GM19099 (cell line): ENCODE results near the gene CHMP6.

Experiments
- POLR2A ChIP-seq: IDR thresholded peaks from 3 replicates; pipeline ENCODE4 v1.6.1; 2011; ENCODE audit warnings: low read depth; ENCODE audit not compliant: insufficient read length; ENCODE audit errors: extremely low read depth

CHMP6 gene

DNA sequence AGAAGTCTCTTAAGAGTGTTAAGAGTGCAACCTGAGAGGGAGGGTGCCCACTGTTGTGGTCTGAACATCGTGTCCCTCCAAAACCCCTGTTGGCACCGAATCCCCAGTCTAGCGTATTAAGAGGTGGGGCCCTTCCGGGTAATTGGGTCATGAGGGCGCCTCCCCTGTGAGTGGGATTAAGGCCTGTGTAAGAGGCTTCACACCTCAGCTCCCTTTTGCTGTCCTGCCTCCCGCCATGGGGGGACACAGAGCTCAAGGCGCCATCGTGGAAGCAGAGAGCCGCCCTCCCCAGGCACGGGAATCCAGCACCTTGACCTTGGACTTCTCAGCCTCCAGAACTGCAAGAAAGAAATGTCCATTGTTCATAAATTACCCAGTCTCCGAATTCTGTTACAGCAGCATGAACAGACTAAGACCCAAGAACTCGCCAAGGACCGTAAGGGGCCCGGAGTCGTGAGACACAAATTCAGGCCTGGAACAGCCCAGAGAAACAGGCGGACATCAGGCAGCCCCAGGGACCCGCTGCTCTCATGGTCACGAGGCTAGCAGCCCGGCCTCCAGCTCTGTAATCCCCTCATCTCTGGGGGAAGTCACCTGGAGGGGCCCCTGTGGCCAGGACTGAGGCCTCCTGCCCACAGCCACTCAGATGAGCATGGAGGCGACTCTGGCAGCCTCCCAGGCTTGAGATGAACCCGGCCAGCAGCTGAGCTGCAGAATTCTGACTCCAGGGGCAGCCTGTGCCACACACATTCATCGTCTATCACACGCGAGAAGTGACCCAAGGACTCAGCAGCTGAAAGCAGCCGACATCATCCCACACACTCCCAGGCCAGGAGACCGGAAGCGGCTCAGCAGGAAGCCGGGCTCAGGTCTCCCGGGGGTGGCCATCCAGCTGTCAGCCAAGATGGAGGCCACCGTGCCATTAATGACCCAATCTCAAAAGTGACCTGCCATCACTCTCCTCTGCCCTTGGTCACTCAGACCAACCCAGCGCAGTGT, 12.8 kb upstream of the CHMP6 start:
- no peak for TF ChIP-seq POLR2A

DNA sequence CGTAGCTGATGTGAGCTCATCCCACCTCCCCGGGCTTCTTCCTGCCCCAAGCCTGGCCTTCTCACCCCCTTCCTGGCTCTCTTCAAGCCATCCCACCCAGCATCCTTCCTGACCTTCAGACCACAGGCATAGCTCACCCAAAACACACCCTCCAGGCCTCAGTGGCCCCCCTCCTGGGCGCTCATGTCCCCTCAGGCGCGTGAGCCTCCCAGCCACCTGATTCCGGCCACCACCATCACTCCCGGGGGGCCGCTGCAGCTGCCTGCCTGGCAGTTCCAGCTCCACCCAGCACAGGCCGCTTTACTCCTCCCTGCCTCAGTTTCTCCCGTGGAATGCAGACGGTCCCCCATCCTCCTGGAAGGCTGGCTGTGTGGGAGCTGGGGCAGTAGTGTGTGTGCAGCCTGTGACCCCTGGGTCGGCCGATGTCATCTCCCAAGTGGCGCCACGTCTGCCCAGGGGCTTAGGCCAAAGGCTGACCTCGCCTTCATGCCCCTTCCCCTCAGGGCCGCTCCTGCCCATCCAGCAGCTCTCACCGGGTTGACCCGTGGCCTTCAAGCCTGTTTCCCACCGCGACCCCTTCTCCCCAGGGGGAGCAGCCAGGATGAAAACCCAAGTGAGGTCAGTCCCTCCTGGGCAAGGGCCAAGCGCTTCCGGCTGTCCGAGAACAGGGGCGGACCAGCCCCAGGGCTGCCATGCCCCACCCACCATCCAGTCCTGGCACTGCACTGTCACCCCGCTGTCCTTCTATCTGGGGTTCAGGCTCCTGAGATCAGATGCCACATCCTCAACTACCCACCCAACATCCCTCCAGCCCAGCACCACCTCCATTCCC, 11.9 kb upstream of the CHMP6 start:
- no peak for TF ChIP-seq POLR2A

DNA sequence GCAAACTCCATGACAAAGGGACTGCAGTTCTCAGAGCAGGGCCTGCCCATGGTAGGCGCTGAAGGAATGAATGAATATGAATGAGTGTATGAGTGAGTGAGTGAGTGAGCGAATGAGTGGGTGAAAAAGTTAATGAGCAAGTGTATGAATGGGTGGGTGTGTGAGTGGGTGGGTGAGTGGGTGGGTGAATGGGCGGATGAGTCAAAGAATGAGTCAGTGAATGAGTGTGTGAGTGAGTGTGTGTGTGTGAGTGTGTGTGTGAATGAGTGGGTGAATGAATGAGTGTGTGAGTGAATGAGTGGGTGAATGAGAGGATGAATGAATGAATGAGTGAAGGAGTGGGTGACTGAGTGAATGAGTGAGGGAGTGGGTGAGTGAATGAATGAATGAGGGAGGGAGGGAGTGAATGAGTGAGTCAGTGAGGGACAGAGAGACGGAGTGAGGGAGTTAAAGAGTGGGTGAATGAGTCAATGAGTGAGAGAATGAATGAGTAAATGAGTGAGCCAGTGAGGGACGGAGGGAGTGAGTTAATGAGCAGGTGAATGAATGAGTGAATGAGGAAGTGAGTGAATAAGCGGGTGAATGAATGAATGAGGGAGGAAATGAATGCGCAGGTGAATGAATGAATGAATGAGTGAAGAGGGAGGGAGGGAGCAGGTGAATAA, 11.1 kb upstream of the CHMP6 start:
- no peak for TF ChIP-seq POLR2A

DNA sequence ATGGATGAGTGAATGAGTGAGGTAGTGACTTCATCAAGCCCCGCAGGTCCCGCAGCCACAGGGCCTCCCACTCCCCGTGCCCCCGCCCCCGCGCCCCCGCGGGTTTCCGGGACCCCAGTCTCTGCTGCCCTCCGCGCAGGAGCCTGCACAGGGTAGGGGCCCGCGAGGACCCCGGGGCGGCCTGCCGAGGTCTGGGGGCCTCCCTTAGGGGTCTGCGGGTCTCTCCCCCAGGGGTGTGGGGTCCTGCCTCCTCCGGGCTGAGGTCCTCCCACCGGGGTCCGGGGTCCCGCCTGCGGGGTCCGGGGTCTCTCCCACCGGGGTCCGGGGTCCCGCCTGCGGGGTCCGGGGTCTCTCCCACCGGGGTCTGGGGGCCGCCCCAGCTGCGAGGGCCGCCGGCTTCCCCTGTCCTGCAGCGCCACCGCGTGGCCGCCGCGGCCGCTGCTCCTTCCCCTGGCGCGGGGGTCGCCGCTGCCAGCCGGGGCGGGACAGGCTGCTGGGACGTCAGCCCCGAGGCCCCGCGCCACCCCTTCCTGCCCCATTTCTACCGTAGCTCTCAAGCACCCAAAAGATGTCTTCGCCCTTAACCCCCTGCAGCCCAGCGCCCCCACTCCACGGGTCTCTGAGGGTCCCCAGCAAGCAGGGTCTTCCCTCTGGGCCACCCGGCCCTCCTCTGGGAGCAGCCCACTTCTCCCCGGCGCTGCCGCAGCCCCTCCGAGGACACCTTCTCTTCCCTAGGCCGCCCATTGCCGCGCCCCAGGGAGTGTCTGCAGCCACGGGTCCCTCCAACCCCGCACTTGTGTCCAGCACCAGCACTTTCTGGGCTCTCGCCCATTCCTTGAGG, 10.4 kb upstream of the CHMP6 start:
- no peak for TF ChIP-seq POLR2A

DNA sequence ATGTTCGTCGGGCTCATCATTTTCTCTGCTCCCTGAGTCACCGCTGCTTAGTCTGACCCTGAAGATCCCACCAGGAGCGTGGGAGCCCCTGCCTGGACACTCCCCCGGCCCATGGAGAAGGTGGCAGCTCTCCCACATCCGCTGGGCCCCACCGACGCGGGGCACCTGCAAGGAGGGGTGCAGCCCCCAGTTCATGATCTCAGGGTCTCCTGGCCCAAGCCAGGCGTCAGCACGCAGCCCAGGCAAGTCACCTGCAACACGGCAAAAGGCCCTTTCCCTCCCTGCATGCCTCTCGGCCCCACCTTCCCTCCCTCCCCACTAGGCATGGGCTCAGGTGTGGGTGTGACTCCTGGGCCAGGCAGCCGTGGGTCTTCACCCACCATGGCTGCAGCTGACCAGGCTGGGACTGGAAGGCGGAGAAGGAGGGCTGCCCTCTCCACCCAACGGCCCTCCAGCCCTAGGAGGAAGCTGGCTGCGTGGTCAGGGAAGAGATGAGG, 9.7 kb upstream of the CHMP6 start:
- no peak for TF ChIP-seq POLR2A

DNA sequence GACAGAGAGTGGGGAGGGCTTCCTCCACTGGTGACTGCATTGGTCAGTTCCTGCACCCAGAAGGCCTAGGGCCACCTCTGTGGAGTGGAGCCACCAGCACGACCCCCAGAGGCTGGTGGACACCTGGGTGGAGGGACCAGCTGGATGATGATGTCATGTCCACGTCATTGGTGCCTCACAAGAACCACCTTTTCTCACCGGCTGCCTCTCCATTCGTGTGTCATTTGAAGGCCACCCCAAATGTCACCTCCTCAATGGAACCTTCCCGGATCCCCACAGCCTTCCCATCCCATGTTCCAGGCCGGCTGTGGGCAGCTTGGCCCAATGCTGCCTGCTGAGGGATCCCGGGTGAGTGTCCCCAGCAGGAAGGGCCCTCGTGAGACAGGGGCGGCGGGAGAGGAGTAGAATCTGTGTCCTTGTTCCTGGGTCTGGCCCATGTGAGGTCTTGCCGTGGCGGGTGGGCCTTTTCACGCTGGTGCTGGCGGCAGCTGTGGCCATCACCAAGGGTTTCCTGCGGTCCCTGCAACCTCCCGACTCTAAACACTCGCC, 9.1 kb upstream of the CHMP6 start:
- no peak for TF ChIP-seq POLR2A

DNA sequence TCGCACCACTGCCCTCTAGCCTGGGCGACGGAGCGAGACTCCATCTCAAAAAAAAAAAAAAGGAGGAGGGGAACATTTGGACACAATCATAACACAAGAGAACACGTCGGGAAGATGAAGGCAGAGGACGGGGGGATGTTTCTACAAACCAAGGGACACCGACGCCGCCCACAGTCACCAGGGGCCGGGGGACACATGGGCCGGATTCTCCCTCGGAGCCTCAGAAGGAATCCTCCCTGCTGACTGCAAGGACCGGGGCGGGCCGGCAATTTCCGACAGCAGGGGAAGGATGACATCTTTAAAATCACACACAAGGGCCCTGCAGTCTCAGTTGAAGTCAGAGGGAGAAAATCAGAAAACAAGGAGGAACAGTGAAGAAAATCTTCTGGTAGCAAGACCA, 8.1 kb upstream of the CHMP6 start:
- TF ChIP-seq POLR2A = no peak

DNA sequence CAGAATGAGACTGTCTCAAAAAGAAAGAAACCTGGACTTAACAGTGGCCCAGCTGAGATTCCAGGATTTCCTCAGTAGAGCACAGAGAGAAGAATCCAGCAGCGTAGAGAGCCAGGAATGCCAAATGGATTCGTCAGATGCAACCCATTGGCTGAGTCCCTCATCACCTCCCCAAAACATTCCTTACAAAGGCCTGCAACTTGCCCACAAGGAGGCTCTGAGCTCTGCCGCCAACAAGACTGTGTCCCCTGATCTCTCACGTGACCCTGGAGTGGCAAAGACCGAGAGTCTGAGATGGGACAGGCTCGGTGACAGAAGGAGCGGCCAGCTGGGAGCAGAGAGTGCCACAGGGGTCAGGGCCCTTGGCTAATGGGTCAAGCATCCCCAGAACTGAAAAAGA, 6.9 kb upstream of the CHMP6 start:
- TF ChIP-seq POLR2A = no peak

DNA sequence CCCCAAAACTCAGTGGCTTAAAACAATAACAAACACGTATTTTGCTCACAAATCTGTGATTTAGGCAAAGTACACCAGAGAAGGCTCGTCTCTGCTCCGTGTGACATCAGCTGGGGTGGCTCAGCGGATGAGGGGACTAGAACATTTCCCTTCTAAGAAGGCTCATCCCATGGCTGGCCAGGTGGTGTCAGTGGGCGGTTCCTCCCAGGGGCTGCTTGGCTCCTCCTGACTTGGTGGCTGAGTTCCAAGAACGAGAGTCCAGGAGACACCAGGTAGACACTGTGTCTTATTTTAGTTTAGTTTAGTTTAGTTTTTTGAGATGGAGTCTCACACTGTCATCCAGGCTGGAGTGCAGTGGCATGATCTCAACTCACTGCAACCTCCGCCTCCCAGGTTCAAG, 5.6 kb upstream of the CHMP6 start:
- TF ChIP-seq POLR2A = no peak

DNA sequence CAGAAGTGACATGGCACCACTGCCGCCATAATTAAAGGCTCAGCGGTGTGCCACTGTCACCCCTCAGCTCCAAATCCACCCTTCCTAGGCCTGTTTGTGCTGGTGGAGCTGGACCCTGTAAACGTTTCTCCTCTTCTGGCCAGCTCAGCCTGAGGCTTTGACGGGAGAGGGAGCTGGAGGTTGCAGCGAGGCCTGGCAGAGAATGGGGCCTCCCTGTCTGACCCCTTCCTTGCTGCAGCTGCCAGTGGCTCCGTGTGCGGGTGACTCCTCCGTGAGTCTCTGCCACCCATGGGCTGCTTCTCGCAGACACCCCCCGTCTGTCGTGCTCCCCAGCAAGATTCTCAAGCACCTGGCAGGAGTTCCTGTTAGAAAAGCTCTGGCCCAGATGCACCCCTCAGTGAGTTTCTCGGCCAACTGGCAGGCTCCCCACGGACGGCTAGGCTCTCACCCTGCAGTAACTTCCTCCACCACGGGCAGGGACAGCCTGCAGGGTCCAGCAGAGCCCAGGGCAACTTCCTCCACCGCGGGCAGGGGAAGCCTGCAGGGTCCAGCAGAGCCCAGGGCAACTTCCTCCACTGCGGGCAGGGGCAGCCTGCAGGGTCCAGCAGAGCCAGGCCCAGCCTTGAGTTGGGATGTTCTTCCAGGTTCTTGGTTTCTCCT, 4.7 kb upstream of the CHMP6 start:
- TF ChIP-seq POLR2A = no peak

DNA sequence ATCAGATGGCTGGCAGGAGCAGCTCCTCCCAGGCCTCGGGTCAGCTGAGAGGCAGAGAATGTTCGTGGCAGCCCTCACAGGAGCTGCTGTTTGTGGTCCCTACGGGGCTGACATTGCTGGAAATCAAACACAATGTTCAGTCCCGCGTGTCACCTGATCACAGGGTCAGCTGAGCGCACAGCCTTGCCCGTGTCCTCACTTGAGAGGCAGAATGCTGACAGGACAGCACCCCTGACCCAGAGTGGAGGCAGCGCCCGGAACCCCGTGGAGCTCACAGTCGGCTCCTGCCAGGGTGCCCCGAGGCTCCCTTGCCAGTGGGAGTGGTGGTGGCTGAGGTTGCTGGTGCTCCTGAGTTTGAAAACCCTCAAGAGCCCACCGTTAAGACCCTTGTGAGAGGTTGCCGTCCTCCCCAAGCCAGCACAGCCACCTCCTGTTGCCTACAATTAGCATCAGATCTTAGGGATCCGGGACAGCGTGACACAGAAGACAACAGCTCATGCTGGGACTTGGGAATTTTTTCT, 3.6 kb upstream of the CHMP6 start:
- no peak for TF ChIP-seq POLR2A

DNA sequence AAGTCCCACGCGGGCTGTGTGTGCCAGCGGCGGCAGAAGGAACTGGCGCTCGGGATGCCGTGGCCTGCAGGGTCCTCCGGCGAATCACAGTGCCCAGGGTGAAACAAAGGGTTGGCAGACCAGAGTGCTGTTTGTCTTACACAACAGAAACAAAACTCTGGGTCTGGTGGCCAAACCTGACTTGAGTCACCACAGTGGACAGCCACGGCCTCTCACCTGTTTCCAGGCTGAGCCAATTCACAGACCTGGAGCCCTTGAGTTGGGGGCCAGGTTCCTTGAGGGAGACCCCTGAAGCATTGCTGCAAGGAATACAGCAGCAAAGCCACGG, 2.1 kb upstream of the CHMP6 start:
- TF ChIP-seq POLR2A = no peak

DNA sequence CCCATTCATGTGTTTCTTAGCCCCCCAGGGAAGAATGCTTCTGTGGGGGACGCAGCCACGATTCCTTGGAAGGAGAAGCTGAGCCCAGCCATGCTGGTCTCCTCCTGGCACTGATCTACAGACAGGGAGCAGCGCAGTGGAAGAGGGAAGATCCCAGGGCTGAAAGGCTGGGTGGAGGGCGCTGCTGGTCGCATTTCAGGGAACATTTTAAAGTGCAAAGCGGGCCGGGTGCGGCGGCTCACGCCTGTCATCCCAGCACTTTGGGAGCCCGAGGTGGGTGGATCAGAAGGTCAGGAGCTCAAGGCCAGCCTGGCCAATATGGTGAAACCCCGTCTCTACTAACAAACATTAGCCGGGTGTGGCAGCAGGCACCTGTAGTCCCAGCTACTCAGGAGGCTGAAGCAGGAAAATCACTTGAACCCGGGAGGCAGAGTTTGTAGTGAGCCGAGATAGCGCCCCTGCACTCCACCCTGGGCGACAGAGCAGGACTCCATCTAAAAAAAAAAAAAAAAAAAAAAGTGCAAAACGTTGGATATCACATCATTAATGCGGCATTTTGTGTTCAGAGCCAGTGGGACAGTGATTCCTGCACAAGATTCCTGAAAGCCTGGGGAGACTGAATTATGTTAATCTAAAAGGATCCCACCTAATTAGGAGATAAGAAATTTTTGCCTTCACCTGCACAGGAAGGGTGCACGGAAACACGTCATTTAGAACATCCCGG, 558 bp upstream of the CHMP6 start:
- no peak for TF ChIP-seq POLR2A
